ENCODE data around the gene ATAT1. TPM values are rescaled to one million over a fixed set of nuclear protein-coding genes. Genes with fewer than 3 reads are reported as not detected.

The ATAT1 gene
- polyA plus RNA-seq, 1 donor from 2014 or later = 70.4 TPM

DNA sequence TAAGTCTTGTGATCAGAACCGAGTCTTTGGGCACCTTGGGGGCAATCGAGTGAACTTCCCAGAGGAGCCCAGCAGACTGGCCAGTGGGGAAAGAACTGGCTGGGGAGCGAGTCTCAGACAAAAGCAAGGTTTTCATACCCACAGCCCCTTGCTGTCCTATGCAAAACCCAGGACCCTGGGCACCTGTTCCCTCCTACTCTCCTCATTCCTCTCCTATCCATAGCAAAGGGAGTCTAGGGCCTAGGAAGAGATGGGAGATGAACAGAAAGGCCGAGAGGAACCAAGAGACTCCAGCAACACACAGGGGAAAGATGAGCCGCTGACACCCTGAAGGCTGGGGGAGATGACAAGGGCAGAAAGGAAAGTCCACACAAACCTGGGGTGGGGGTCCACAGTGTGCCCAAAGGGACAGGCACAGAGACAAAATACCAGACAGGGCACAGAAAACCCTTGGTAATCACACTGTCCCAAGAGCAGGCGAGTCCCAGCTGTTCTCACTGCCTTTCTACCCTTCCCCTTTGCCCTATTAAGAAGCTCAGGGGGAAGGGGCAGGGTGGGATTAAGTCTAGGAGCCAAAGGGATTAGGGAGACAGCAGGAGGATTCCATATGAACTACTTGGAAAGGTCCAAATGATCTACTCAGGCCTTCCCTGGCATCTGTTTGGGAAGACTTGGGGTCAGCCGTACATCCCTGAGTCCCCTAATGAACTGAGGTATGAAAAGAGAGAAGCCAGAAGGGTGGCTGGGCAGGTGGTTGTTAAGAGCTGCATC, 53.3 kb downstream of the ATAT1 start:
- Histone ChIP-seq H3K36me3 (ENCODE audit: insufficient read depth, low read length) (no peaks in the 10 kb centered on the region), H3K27ac (ENCODE audit: low read length) (no peak overlapping the region), H2AFZ (ENCODE audit: low read depth, low read length) (no peak overlapping the region), H3F3A (ENCODE audit: insufficient read depth, low read length, poor library complexity, severe bottlenecking) (no peaks in the 10 kb centered on the region), H4K20me1 (ENCODE audit: insufficient read depth) (peaks cover 42% of the 10 kb centered on the region), H3K79me2 (replicated peaks; ENCODE audit: insufficient read depth, low read length) (peaks cover 45% of the 10 kb centered on the region), H3K4me3 (ENCODE audit: low read length) (peak overlapping the region; percentile 99), H3K4me2 (ENCODE audit: low read length) (peak overlapping the region; percentile 30), H3K9me3 (ENCODE audit: low read length) (no peaks in the 10 kb centered on the region), H3K9me2 (ENCODE audit: insufficient read depth, low read length) (no peaks in the 10 kb centered on the region), H3K9ac (ENCODE audit: low read length) (peak overlapping the region; percentile 4), H3K27me3 (ENCODE audit: insufficient read depth, low read depth, low read length) (no peaks in the 10 kb centered on the region)
- TF ChIP-seq MXI1 (conservative IDR thresholded peaks at IDR 0.05; ENCODE audit: poor library complexity, severe bottlenecking) (no peak), TAF1 (IDR thresholded peaks at IDR 0.05; ENCODE audit: low read depth) (no peak), POLR2AphosphoS5 (IDR thresholded peaks at IDR 0.05) (no peak), RAD21 (conservative IDR thresholded peaks at IDR 0.05) (no peak), SMC3 (conservative IDR thresholded peaks at IDR 0.05; ENCODE audit: poor library complexity) (no peak)

DNA sequence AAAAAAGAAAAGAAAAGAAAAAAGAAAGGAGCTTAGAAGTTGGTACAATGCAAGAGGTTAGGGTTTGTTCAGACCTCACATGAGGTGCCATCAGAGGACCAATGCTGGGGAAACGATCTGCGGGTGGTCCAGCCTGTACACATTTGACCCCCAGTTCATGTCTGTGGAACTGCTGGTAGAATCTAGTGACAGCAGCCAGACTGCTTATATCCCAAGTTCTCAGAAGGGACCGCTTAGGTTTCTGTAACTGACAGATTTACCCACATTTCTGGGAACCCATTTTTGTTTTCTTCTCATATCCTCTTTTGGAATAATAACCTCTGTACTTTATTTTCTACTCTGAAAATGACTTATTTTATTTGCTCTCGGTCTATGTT, 55.1 kb downstream of the ATAT1 start:
- no peak overlapping the region for H3K27ac ChIP-seq (ENCODE audit: low read length)
- no peaks in the 10 kb centered on the region for H3K36me3 ChIP-seq (ENCODE audit: insufficient read depth, low read length)
- peak overlapping the region; percentile 94 for H3K4me2 ChIP-seq (ENCODE audit: low read length)
- H4K20me1 ChIP-seq (ENCODE audit: insufficient read depth) = peaks cover 46% of the 10 kb centered on the region
- peak overlapping the region; percentile 99 for H3K4me3 ChIP-seq (ENCODE audit: low read length)
- no peaks in the 10 kb centered on the region for H3K9me2 ChIP-seq (ENCODE audit: insufficient read depth, low read length)
- H3K9me3 ChIP-seq (ENCODE audit: low read length) = no peaks in the 10 kb centered on the region
- H3K9ac ChIP-seq (ENCODE audit: low read length) = peak overlapping the region; percentile 100
- H2AFZ ChIP-seq (ENCODE audit: low read depth, low read length) = no peak overlapping the region
- H3K79me2 ChIP-seq (replicated peaks; ENCODE audit: insufficient read depth, low read length) = peaks cover 63% of the 10 kb centered on the region
- TF ChIP-seq TAF1 (IDR thresholded peaks at IDR 0.05; ENCODE audit: low read depth) (no peak), MXI1 (conservative IDR thresholded peaks at IDR 0.05; ENCODE audit: poor library complexity, severe bottlenecking) (no peak), POLR2AphosphoS5 (IDR thresholded peaks at IDR 0.05) (no peak), EP300 (conservative IDR thresholded peaks at IDR 0.05; ENCODE audit: poor library complexity, severe bottlenecking) (no peak), EZH2 (IDR thresholded peaks at IDR 0.05; ENCODE audit: borderline replicate concordance, insufficient read depth, low read length, poor library complexity, severe bottlenecking) (no peak), SMC3 (conservative IDR thresholded peaks at IDR 0.05; ENCODE audit: poor library complexity) (no peak), REST (IDR thresholded peaks at IDR 0.05; ENCODE audit: borderline replicate concordance) (no peak), RAD21 (conservative IDR thresholded peaks at IDR 0.05) (no peak)
- TF ChIP-seq, protein P1, sequence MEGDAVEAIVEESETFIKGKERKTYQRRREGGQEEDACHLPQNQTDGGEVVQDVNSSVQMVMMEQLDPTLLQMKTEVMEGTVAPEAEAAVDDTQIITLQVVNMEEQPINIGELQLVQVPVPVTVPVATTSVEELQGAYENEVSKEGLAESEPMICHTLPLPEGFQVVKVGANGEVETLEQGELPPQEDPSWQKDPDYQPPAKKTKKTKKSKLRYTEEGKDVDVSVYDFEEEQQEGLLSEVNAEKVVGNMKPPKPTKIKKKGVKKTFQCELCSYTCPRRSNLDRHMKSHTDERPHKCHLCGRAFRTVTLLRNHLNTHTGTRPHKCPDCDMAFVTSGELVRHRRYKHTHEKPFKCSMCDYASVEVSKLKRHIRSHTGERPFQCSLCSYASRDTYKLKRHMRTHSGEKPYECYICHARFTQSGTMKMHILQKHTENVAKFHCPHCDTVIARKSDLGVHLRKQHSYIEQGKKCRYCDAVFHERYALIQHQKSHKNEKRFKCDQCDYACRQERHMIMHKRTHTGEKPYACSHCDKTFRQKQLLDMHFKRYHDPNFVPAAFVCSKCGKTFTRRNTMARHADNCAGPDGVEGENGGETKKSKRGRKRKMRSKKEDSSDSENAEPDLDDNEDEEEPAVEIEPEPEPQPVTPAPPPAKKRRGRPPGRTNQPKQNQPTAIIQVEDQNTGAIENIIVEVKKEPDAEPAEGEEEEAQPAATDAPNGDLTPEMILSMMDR (IDR thresholded peaks at IDR 0.05; ENCODE audit: poor library complexity, severe bottlenecking) = no peak
- H3K27me3 ChIP-seq (ENCODE audit: insufficient read depth, low read depth, low read length) = no peaks in the 10 kb centered on the region
- no peaks in the 10 kb centered on the region for H3F3A ChIP-seq (ENCODE audit: insufficient read depth, low read length, poor library complexity, severe bottlenecking)

Measured in neural cell (in vitro differentiated cells).